ENCODE measurements around the gene PRRG1.

PRRG1 gene

GRCh38 chrX:37348971-37349220, 268 bp upstream of the PRRG1 start:
- H3K4me3 ChIP-seq (ENCODE audit: low read depth, low read length), result peak overlapping the region; percentile 49
- DNase-seq (ENCODE audit: low read depth, low spot score), result no peak
- TF ChIP-seq CTCF (IDR thresholded peaks at IDR 0.05; ENCODE audit: low read depth, low read length), result no peak
- in situ Hi-C loops (cut with HindIII; ENCODE audit: low sequenced_read_pairs), result no loop called here

GRCh38 chrX:37350034-37350365, 836 bp downstream of the PRRG1 start:
- no peak for TF ChIP-seq CTCF (IDR thresholded peaks at IDR 0.05; ENCODE audit: low read depth, low read length)
- peak; percentile 15 for DNase-seq (ENCODE audit: low read depth, low spot score)
- in situ Hi-C loops (cut with HindIII; ENCODE audit: low sequenced_read_pairs), result no loop called here
- H3K4me3 ChIP-seq (ENCODE audit: low read depth, low read length), result peak overlapping the region; percentile 67

GRCh38 chrX:37353646-37354045, 4.5 kb downstream of the PRRG1 start:
- no peak overlapping the region for H3K4me3 ChIP-seq (ENCODE audit: low read depth, low read length)
- no peak for DNase-seq (ENCODE audit: low read depth, low spot score)
- in situ Hi-C loops (cut with HindIII; ENCODE audit: low sequenced_read_pairs), result no loop called here
- no peak for TF ChIP-seq CTCF (IDR thresholded peaks at IDR 0.05; ENCODE audit: low read depth, low read length)

- in situ Hi-C loops (cut with HindIII; ENCODE audit: low sequenced_read_pairs), result no loop called here
- TF ChIP-seq CTCF (IDR thresholded peaks at IDR 0.05; ENCODE audit: low read depth, low read length), result no peak
- DNase-seq (ENCODE audit: low read depth, low spot score), result no peak
- H3K4me3 ChIP-seq (ENCODE audit: low read depth, low read length), result no peak overlapping the region
Observed at GRCh38 chrX:37357436-37357835, 8.3 kb downstream of the PRRG1 start.

- in situ Hi-C loops (cut with HindIII; ENCODE audit: low sequenced_read_pairs), result no loop called here
- no peak for DNase-seq (ENCODE audit: low read depth, low spot score)
- TF ChIP-seq CTCF (IDR thresholded peaks at IDR 0.05; ENCODE audit: low read depth, low read length), result no peak
- H3K4me3 ChIP-seq (ENCODE audit: low read depth, low read length), result no peak overlapping the region
Observed at GRCh38 chrX:37361596-37361995, 12.4 kb downstream of the PRRG1 start.

- DNase-seq (ENCODE audit: low read depth, low spot score), result no peak
- no peak for TF ChIP-seq CTCF (IDR thresholded peaks at IDR 0.05; ENCODE audit: low read depth, low read length)
- no peak overlapping the region for H3K4me3 ChIP-seq (ENCODE audit: low read depth, low read length)
- in situ Hi-C loops (cut with HindIII; ENCODE audit: low sequenced_read_pairs), result no loop called here
Observed at GRCh38 chrX:37364666-37365065, 15.5 kb downstream of the PRRG1 start.

GRCh38 chrX:37367946-37368345, 18.8 kb downstream of the PRRG1 start:
- DNase-seq (ENCODE audit: low read depth, low spot score), result no peak
- TF ChIP-seq CTCF (IDR thresholded peaks at IDR 0.05; ENCODE audit: low read depth, low read length), result no peak
- no peak overlapping the region for H3K4me3 ChIP-seq (ENCODE audit: low read depth, low read length)
- in situ Hi-C loops (cut with HindIII; ENCODE audit: low sequenced_read_pairs), result no loop called here
